ENCODE results near the gene DCDC2B. TPM values are rescaled to one million over a fixed set of nuclear protein-coding genes. Genes with fewer than 3 reads are reported as not detected.

DCDC2B gene
- total and polyA plus RNA-seq, 10 of the 15 experiments (the other 5 are each of a cell fraction or from before 2014, with no cell fraction given) = 0.12 to 0.21 (median 0.15) TPM; not detected in 7

DNA sequence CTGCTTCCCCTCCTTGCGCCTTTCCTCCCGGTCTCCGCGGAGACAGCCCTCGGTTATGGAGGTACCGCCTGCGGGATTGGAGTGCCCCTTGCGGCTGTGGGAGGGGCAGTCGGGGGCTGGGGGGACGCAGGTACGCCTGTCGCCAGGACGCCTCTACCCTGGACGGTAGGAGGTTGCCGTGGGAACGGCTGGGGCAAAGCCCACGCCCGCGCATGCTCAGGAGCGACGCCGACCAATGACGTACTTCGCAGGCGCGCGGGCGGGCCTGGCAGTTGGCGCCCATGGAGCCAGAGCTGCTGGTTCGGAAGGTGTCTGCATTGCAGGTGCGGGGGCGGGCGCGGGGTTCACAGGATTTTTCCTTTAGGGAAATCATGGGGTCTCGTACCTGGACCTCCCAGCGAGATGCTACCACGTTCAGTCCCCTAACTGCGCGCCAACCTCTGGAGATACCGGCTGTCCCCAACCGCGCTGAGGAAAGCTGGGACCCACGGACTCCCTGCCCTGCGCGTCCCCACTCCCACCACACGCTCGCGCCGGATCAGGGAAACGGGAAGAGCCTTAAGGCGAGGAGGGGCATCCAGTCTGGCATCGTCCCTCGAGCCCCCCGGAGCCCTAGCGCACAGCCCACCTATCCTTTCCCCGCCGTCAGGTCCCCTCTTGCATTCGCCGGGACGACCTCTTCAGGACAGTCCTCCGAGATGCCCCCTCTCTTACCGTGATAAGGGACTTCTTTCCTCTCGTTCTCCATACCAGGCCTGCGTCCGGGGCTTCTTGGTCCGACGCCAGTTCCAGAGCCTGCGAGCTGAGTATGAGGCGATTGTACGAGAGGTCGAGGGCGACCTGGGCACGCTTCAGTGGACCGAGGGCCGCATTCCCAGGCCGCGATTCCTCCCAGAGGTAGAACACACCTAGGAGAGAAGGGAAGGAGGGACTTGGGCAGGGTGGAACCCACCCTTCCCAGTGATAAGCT lies 3.2 kb upstream of the DCDC2B start, which contains the start of gene IQCC (continued):
- TF ChIP-seq, protein P1, sequence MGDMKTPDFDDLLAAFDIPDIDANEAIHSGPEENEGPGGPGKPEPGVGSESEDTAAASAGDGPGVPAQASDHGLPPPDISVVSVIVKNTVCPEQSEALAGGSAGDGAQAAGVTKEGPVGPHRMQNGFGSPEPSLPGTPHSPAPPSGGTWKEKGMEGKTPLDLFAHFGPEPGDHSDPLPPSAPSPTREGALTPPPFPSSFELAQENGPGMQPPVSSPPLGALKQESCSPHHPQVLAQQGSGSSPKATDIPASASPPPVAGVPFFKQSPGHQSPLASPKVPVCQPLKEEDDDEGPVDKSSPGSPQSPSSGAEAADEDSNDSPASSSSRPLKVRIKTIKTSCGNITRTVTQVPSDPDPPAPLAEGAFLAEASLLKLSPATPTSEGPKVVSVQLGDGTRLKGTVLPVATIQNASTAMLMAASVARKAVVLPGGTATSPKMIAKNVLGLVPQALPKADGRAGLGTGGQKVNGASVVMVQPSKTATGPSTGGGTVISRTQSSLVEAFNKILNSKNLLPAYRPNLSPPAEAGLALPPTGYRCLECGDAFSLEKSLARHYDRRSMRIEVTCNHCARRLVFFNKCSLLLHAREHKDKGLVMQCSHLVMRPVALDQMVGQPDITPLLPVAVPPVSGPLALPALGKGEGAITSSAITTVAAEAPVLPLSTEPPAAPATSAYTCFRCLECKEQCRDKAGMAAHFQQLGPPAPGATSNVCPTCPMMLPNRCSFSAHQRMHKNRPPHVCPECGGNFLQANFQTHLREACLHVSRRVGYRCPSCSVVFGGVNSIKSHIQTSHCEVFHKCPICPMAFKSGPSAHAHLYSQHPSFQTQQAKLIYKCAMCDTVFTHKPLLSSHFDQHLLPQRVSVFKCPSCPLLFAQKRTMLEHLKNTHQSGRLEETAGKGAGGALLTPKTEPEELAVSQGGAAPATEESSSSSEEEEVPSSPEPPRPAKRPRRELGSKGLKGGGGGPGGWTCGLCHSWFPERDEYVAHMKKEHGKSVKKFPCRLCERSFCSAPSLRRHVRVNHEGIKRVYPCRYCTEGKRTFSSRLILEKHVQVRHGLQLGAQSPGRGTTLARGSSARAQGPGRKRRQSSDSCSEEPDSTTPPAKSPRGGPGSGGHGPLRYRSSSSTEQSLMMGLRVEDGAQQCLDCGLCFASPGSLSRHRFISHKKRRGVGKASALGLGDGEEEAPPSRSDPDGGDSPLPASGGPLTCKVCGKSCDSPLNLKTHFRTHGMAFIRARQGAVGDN (IDR thresholded peaks at IDR 0.05) = peak; percentile 59; the same call in 1 of the 2 replicates
- no peak for TF ChIP-seq FOXM1 (IDR thresholded peaks at IDR 0.05; ENCODE audit: low read depth, low read length)
- TF ChIP-seq IKZF1 (conservative IDR thresholded peaks at IDR 0.05) = peak; percentile 84
- TF ChIP-seq IKZF2 (IDR thresholded peaks at IDR 0.05) = 0 out of 4 replicates have a peak, but pooled peaks of 1 of the 2 experiments have one; percentile 11
- no peak for TF ChIP-seq ETV6 (conservative IDR thresholded peaks at IDR 0.05 in 1 of 2, IDR thresholded peaks at IDR 0.05 in 1 of 2; ENCODE audit: borderline replicate concordance in 1 of 2, low read depth in 1 of 2)
- TF ChIP-seq, protein P2, sequence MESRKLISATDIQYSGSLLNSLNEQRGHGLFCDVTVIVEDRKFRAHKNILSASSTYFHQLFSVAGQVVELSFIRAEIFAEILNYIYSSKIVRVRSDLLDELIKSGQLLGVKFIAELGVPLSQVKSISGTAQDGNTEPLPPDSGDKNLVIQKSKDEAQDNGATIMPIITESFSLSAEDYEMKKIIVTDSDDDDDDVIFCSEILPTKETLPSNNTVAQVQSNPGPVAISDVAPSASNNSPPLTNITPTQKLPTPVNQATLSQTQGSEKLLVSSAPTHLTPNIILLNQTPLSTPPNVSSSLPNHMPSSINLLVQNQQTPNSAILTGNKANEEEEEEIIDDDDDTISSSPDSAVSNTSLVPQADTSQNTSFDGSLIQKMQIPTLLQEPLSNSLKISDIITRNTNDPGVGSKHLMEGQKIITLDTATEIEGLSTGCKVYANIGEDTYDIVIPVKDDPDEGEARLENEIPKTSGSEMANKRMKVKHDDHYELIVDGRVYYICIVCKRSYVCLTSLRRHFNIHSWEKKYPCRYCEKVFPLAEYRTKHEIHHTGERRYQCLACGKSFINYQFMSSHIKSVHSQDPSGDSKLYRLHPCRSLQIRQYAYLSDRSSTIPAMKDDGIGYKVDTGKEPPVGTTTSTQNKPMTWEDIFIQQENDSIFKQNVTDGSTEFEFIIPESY (IDR thresholded peaks at IDR 0.05) = no peak
- TF ChIP-seq, protein P3, sequence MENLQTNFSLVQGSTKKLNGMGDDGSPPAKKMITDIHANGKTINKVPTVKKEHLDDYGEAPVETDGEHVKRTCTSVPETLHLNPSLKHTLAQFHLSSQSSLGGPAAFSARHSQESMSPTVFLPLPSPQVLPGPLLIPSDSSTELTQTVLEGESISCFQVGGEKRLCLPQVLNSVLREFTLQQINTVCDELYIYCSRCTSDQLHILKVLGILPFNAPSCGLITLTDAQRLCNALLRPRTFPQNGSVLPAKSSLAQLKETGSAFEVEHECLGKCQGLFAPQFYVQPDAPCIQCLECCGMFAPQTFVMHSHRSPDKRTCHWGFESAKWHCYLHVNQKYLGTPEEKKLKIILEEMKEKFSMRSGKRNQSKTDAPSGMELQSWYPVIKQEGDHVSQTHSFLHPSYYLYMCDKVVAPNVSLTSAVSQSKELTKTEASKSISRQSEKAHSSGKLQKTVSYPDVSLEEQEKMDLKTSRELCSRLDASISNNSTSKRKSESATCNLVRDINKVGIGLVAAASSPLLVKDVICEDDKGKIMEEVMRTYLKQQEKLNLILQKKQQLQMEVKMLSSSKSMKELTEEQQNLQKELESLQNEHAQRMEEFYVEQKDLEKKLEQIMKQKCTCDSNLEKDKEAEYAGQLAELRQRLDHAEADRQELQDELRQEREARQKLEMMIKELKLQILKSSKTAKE (IDR thresholded peaks at IDR 0.05; ENCODE audit: low read depth, poor library complexity, severe bottlenecking) = no peak
- TF ChIP-seq RAD51 (IDR thresholded peaks at IDR 0.05) = no peak
- TF ChIP-seq, protein P4, sequence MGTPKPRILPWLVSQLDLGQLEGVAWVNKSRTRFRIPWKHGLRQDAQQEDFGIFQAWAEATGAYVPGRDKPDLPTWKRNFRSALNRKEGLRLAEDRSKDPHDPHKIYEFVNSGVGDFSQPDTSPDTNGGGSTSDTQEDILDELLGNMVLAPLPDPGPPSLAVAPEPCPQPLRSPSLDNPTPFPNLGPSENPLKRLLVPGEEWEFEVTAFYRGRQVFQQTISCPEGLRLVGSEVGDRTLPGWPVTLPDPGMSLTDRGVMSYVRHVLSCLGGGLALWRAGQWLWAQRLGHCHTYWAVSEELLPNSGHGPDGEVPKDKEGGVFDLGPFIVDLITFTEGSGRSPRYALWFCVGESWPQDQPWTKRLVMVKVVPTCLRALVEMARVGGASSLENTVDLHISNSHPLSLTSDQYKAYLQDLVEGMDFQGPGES (IDR thresholded peaks at IDR 0.05) = no peak
- TF ChIP-seq SREBF1 (IDR thresholded peaks at IDR 0.05; ENCODE audit: low read length) = no peak
- no peak for TF ChIP-seq ASH2L (IDR thresholded peaks at IDR 0.05; ENCODE audit: borderline replicate concordance, low read depth)
- TF ChIP-seq STAT3 (IDR thresholded peaks at IDR 0.05; ENCODE audit: low read depth, low read length) = no peak
- peak; percentile 31 for TF ChIP-seq HDGF (IDR thresholded peaks at IDR 0.05)
- TF ChIP-seq RBBP5 (conservative IDR thresholded peaks at IDR 0.05) = no peak
- no peak for TF ChIP-seq SPI1 (IDR thresholded peaks at IDR 0.05; ENCODE audit: borderline replicate concordance, insufficient read depth, low read depth, low read length)
- no peak for TF ChIP-seq YBX1 (IDR thresholded peaks at IDR 0.05)
- TF ChIP-seq WRNIP1 (IDR thresholded peaks at IDR 0.05; ENCODE audit: borderline replicate concordance, low read depth, low read length) = no peak
- TF ChIP-seq CHD4 (IDR thresholded peaks at IDR 0.05) = no peak
- no peak for TF ChIP-seq TCF3 (IDR thresholded peaks at IDR 0.05; ENCODE audit: borderline replicate concordance, insufficient read depth, low read depth, low read length)

All from GM12878 (cell line).